HepG2 (cell line): ENCODE data around the gene MEGF6. TPM values are rescaled to one million over a fixed set of nuclear protein-coding genes. Genes with fewer than 3 reads are reported as not detected.

Experiments used
- ERF ChIP-seq: IDR thresholded peaks from 2 replicates; pipeline ENCODE4 v1.6.1; 2018; ENCODE audit warnings: missing biosample characterization, missing genetic modification reagents
- KLF13 ChIP-seq: sonication (generic); formaldehyde crosslinking; IDR thresholded peaks from 2 replicates; pipeline ENCODE4 v1.4.0; 2020; ENCODE audit warnings: mild to moderate bottlenecking, missing genetic modification reagents
- RELA ChIP-seq: sonication (generic); formaldehyde crosslinking; IDR thresholded peaks from 2 replicates; pipeline ENCODE4 v1.4.0; 2020; ENCODE audit warnings: missing genetic modification reagents
- SNAI1 ChIP-seq: sonication (generic); formaldehyde crosslinking; IDR thresholded peaks from 2 replicates; pipeline ENCODE4 v1.5.0; 2020; ENCODE audit warnings: mild to moderate bottlenecking, missing genetic modification reagents, borderline replicate concordance
- SOX5 ChIP-seq: IDR thresholded peaks from 2 replicates; pipeline ENCODE4 v1.6.1; 2016; ENCODE audit warnings: borderline replicate concordance
- ZNF816 ChIP-seq: sonication (generic); formaldehyde crosslinking; IDR thresholded peaks from 2 replicates; pipeline ENCODE4 v1.8.0; 2022; ENCODE audit warnings: missing genetic modification reagents, mild to moderate bottlenecking, borderline replicate concordance
- polyA plus RNA-seq, 8 experiments: library from polyadenylated mRNA; depleted of rRNA in 3 of 8; stranded (reverse) in 7 of 8; unstranded in 1 of 8; fragments of >200 nt; fragmentation: Illumina TruSeq in 4 of 8; extraction: Trizol in 4 of 8; gene quantifications; 2 replicates each; pipeline versions ENCODE4 v1.2.1 to v1.2.3, GENCODE V29; 2011 to 2016; ENCODE audit warnings: low read depth in 4 of 8, missing spikeins in 1 of 8, mixed read lengths in 1 of 8; ENCODE audit not compliant: insufficient read depth in 1 of 8
- total RNA-seq, 5 experiments: library from RNA; depleted of rRNA; stranded (reverse); fragments of >200 nt; fragmentation: Illumina TruSeq; extraction: Trizol; gene quantifications; 2 replicates each; pipeline ENCODE4 v1.2.3, GENCODE V29; 2016; ENCODE audit warnings: low read depth in 1 of 5
- TF ChIP-seq, protein P1 (sequence below), 2 experiments: IDR thresholded peaks; 2 replicates each; pipeline ENCODE4 v1.6.1; 2011 to 2012; ENCODE audit warnings: low read length in 2 of 2, borderline replicate concordance in 1 of 2, low read depth in 1 of 2, mild to moderate bottlenecking in 1 of 2, moderate library complexity in 1 of 2
- TF ChIP-seq, protein P2 (sequence below): sonication (generic); formaldehyde crosslinking; IDR thresholded peaks from 2 replicates; pipeline ENCODE4 v1.4.0; 2020; ENCODE audit warnings: missing genetic modification reagents
- TF ChIP-seq, protein P3 (sequence below): sonication (generic); formaldehyde crosslinking; IDR thresholded peaks from 2 replicates; pipeline ENCODE4 v1.4.0; 2020; ENCODE audit warnings: mild to moderate bottlenecking, missing genetic modification reagents
- TF ChIP-seq, protein P4 (sequence below): sonication (generic); formaldehyde crosslinking; IDR thresholded peaks from 2 replicates; pipeline ENCODE4 v1.8.1; 2023; ENCODE audit warnings: mild to moderate bottlenecking, missing genetic modification reagents

MEGF6 gene
- total and polyA plus RNA-seq, 2 of the 13 experiments (the other 11 are each of a cell fraction or from before 2014, with no cell fraction given) = 1.9 TPM

DNA sequence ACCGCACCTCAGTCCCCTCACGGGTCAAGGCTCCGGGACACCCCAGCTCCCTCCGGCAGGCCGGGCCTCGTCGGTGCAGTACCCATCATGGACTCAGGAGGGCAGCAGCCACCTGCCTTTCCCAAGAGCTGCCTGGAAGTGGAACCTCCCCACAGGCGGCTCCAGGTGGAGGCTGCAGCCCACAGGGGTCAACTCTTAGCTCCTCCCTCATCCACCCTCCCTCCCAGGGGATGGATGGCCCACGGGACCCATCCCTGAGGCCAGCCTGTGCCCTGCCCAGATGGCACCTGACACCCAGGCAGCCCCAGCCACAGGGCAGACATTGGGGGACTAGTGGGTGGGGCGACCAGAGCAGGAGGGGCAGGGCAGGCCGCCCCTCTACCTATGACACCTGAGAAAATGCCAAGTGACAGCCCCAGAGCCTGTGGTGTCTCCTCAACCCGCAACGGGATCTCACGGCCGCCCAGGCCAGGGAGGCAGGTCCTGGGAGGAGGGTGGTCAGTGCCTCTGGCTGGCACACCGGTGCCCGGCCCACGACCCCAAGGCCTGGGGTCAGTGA is 158.0 kb downstream of the MEGF6 start (continued):
- TF ChIP-seq, protein P1, sequence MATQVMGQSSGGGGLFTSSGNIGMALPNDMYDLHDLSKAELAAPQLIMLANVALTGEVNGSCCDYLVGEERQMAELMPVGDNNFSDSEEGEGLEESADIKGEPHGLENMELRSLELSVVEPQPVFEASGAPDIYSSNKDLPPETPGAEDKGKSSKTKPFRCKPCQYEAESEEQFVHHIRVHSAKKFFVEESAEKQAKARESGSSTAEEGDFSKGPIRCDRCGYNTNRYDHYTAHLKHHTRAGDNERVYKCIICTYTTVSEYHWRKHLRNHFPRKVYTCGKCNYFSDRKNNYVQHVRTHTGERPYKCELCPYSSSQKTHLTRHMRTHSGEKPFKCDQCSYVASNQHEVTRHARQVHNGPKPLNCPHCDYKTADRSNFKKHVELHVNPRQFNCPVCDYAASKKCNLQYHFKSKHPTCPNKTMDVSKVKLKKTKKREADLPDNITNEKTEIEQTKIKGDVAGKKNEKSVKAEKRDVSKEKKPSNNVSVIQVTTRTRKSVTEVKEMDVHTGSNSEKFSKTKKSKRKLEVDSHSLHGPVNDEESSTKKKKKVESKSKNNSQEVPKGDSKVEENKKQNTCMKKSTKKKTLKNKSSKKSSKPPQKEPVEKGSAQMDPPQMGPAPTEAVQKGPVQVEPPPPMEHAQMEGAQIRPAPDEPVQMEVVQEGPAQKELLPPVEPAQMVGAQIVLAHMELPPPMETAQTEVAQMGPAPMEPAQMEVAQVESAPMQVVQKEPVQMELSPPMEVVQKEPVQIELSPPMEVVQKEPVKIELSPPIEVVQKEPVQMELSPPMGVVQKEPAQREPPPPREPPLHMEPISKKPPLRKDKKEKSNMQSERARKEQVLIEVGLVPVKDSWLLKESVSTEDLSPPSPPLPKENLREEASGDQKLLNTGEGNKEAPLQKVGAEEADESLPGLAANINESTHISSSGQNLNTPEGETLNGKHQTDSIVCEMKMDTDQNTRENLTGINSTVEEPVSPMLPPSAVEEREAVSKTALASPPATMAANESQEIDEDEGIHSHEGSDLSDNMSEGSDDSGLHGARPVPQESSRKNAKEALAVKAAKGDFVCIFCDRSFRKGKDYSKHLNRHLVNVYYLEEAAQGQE (IDR thresholded peaks at IDR 0.05; ENCODE audit: borderline replicate concordance in 1 of 2, low read depth in 1 of 2, low read length in 2 of 2) = no peak
- TF ChIP-seq SOX5 (CRISPR knock-in tag) (peak; percentile 41; the same call in 1 of the 2 replicates), RELA (CRISPR knock-in tag) (no peak), ZNF816 (CRISPR knock-in tag) (no peak), KLF13 (CRISPR knock-in tag) (no peak), SNAI1 (CRISPR knock-in tag) (no peak), ERF (CRISPR knock-in tag) (peak; percentile 57; the same call in 1 of the 2 replicates)
- TF ChIP-seq, protein P2, sequence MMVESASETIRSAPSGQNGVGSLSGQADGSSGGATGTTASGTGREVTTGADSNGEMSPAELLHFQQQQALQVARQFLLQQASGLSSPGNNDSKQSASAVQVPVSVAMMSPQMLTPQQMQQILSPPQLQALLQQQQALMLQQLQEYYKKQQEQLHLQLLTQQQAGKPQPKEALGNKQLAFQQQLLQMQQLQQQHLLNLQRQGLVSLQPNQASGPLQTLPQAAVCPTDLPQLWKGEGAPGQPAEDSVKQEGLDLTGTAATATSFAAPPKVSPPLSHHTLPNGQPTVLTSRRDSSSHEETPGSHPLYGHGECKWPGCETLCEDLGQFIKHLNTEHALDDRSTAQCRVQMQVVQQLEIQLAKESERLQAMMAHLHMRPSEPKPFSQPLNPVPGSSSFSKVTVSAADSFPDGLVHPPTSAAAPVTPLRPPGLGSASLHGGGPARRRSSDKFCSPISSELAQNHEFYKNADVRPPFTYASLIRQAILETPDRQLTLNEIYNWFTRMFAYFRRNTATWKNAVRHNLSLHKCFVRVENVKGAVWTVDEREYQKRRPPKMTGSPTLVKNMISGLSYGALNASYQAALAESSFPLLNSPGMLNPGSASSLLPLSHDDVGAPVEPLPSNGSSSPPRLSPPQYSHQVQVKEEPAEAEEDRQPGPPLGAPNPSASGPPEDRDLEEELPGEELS (CRISPR knock-in tag) = no peak
- TF ChIP-seq, protein P3, sequence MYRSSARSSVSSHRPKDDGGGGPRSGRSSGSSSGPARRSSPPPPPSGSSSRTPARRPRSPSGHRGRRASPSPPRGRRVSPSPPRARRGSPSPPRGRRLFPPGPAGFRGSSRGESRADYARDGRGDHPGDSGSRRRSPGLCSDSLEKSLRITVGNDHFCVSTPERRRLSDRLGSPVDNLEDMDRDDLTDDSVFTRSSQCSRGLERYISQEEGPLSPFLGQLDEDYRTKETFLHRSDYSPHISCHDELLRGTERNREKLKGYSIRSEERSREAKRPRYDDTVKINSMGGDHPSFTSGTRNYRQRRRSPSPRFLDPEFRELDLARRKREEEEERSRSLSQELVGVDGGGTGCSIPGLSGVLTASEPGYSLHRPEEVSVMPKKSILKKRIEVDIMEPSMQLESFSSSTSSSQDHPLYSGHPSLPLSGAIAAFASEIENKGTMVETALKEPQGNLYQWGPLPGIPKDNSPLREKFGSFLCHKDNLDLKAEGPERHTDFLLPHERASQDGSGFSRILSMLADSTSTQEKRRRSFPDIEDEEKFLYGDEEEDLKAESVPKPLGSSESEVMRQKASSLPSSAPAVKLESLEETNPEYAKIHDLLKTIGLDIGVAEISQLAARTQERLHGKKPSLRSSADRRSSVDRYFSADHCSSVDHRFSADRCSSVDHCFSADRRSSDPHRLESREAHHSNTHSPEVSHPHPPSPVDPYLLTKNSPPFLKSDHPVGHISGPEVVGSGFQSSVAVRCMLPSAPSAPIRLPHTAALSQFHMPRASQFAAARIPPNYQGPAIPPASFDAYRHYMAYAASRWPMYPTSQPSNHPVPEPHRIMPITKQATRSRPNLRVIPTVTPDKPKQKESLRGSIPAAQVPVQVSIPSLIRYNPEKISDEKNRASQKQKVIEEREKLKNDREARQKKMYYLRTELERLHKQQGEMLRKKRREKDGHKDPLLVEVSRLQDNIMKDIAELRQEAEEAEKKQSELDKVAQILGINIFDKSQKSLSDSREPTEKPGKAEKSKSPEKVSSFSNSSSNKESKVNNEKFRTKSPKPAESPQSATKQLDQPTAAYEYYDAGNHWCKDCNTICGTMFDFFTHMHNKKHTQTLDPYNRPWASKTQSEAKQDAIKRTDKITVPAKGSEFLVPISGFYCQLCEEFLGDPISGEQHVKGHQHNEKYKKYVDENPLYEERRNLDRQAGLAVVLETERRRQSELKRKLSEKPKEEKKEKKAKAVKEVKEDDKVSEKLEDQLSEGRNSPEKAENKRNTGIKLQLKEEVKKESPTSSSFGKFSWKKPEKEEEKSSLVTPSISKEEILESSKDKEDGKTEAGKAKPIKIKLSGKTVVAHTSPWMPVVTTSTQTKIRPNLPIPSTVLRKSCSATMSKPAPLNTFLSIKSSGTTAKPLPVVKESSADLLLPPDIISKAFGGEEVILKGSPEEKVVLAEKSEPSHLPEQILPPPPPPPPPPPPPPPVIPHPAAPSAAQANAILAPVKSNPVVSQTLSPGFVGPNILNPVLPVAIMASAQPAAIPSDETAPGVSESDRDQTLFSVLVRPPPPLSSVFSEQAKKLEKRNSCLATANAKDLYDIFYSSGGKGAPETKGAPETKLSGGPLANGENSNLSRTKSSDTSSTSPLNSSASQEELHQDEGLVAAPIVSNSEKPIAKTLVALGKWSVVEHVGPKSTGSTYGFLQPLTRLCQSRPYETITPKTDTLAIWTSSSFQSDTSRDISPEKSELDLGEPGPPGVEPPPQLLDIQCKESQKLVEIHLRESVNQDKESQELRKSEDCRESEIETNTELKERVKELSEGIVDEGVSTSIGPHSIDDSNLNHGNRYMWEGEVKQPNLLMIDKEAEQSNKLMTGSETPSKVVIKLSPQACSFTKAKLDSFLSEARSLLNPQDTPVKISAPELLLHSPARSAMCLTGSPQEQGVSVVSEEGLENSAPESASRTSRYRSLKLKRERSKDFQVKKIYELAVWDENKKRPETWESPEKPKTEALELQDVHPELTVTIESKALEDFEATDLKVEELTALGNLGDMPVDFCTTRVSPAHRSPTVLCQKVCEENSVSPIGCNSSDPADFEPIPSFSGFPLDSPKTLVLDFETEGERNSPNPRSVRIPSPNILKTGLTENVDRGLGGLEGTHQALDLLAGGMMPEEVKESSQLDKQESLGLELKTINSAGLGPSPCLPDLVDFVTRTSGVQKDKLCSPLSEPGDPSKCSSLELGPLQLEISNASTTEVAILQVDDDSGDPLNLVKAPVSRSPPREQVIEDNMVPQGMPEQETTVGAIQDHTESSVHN (CRISPR knock-in tag) = 0 out of 2 replicates have a peak, but pooled peaks have one; percentile 28
- TF ChIP-seq, protein P4, sequence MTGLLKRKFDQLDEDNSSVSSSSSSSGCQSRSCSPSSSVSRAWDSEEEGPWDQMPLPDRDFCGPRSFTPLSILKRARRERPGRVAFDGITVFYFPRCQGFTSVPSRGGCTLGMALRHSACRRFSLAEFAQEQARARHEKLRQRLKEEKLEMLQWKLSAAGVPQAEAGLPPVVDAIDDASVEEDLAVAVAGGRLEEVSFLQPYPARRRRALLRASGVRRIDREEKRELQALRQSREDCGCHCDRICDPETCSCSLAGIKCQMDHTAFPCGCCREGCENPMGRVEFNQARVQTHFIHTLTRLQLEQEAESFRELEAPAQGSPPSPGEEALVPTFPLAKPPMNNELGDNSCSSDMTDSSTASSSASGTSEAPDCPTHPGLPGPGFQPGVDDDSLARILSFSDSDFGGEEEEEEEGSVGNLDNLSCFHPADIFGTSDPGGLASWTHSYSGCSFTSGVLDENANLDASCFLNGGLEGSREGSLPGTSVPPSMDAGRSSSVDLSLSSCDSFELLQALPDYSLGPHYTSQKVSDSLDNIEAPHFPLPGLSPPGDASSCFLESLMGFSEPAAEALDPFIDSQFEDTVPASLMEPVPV (CRISPR knock-in tag) = no peak
